Stimulated activated CD4-positive, alpha-beta T cell treated with anti-CD3 and anti-CD28 coated beads, Interleukin-2, amount 100 ng/mL, for 4 hours (primary cell): ENCODE data around the gene COL4A1.

Source experiments
- DNase-seq: peaks from one replicate; pipeline ENCODE4 v3.0.0-alpha.2; 2020; ENCODE audit warnings: low read depth

COL4A1 gene

DNA sequence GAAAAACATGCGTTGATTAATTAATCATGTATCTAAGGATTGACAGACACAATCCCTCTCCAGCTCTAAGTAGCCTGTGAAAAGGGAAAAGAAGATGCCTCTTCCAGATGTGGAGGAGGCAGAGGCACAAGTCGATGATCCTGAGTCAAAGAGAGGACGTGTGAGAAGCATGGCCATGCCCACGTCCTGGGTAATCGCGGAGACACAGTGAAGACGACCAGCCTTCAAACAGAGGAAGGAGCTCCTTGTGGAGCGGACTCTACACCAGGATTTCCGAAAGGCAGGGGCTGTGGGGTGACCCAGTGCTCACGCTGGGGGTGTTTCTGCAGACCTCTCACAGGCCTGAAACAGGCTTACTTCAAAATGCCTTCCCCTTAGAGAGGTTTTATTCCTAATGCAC, 70.5 kb downstream of the COL4A1 start:
- DNase-seq: no peak

GRCh38 chr13:110234532-110234931, 72.4 kb downstream of the COL4A1 start:
- no peak for DNase-seq

DNA sequence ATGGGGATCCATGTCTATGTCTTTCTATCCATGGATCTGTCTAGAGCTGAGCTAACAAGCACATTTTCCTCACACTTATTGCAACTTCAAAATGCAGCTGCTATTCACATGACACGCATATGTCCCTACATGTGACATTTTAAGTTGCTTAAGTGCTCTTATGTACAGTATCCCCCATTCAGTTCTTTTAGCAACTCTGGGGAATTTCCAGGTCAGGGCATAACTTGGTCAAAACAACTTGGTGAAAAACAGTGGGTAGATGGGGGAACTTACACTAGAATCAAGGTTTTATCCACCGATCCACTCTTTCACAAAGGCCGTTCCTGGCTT, 73.0 kb downstream of the COL4A1 start:
- no peak for DNase-seq

GRCh38 chr13:110233181-110233950, 73.6 kb downstream of the COL4A1 start:
- no peak for DNase-seq

DNA sequence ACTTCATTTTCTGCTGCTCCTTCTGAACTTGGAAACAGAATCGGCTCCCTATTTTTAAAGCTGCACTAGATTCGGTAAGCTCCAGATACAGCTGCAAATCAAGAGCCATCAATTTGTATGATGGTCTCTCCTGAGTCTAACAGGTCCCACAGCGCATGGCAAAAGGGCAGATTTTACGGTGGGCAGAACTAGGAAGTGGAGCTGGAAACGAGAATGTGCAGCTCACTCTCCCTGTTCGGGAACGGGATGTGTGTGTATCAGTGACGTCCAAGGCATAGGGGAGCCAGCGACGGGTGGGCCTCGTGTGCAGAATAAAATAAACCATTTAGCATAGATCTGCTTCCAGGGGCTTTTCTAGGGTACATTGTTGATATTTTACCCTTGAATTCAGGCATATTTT, 74.2 kb downstream of the COL4A1 start:
- DNase-seq: no peak

GRCh38 chr13:110232142-110232541, 74.8 kb downstream of the COL4A1 start:
- no peak for DNase-seq

GRCh38 chr13:110231348-110232047, 75.5 kb downstream of the COL4A1 start:
- DNase-seq: no peak

- DNase-seq: no peak
These were observed 76.2 kb downstream of the COL4A1 start for GRCh38 chr13:110230661-110231347.

DNA sequence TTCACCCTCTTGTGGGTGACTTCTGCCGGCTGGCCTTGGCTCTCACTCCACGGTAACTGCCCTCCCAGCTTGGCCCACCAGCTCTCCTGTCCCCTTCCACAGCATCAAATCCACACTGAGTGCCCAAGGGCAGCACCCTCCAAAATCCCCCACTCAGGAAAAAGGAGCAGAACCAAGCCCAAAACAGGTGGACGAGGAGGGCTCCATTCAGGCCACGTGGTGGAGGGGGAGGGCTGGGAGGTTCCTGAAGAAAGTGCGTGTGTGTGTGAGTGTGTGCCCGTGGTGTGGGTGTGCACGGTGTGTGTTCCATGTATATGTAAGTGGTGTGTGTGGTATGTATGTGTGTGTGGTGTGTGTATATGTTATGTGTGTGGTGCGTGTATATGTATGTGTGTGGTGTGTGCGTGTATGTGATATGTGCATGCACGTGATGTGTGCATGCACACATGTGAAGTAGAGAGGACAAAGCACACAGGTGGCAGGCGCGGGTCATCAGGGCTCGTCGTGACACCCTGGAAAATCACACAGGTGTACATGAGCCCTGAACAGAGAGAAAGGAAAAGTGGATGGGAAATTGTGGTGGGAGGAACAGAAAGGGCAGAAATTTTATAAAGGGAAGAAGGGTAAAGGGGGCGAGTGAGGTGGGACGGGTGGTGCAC, 76.9 kb downstream of the COL4A1 start:
- DNase-seq: no peak

- no peak for DNase-seq
These were observed 77.7 kb downstream of the COL4A1 start for GRCh38 chr13:110228936-110229904.

GRCh38 chr13:110227864-110228643, 78.9 kb downstream of the COL4A1 start:
- no peak for DNase-seq

GRCh38 chr13:110227416-110227815, 79.5 kb downstream of the COL4A1 start:
- no peak for DNase-seq

- DNase-seq: no peak
These were observed 81.1 kb downstream of the COL4A1 start for GRCh38 chr13:110225609-110226574.

- no peak for DNase-seq
These were observed 82.0 kb downstream of the COL4A1 start for GRCh38 chr13:110225003-110225402.

DNA sequence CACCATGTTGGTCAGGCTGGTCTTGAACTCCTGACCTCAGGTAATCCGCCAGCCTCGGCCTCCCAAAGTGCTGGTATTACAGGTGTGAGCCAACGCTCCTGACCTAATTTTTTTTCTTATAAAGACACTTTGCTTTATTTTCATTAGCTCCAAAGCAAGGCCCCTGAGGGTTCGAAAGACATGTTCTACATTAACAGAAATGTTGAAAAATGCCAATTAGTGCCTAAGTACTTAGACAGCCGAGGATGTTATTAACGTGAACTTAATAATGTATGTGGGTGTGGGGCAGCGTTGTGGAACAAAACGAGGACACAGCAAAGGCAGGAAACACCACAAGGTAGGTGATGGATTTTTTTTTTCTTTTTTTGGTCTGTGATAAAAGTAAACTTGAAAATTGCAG, 82.4 kb downstream of the COL4A1 start:
- no peak for DNase-seq

DNA sequence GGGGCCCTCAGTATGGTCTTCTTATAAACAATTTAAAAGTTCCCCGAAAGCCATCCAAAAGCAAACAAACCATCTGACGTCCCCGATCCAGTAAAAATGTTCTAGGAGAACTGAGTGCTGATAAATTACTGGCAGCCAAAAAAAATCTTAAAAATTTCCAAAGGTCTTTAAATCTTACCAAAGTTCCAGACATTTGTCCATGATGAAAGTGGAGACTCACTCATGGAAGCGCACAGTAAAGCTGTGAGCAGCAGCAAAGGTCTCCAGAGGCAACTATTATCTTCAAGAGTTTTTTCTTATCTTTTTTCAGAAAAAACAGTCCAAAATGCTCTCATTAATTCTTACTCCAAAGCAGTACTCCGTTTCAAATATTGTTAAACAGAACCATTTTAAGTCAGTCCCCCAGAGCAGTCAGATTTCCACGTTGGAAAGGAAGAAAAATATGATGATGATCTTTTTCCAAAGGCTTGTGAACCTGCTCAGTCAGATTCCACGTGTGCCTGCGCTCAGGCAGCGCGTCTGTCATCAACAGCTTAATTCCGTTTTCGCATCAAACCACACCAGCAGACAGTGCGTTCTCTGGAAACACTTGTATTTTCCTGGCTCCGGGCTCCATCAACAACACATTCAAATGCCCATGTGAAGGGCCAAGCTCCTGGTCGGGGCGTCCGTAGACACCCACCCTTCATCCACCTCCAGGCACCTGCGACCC, 85.4 kb downstream of the COL4A1 start:
- DNase-seq: no peak

DNA sequence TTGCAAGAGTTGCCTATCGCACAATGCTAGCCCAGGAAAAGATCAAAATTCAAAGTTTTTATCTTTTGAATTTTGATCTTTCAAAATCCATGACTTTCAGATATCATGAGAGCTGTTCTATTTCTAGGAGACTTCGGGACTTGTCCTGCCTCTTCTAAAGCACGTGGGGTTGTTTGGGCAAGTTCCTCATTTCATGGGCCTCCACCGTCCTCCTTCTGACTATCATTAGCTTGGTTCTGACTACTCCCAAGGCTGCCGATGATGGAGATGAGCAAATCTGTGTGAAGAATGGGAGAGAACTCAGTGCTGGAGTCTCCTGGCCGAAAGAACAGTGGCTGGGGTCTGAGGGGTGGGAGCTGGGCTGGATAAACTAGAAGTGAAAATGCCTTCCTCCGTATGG, 86.5 kb downstream of the COL4A1 start:
- no peak for DNase-seq

- no peak for DNase-seq
These were observed 88.3 kb downstream of the COL4A1 start for GRCh38 chr13:110218581-110219201.
